H1 (cell line): ENCODE results near the gene PRRT2. TPM values are rescaled to one million over a fixed set of nuclear protein-coding genes. Genes with fewer than 3 reads are reported as not detected.

Source experiments
- CTCF ChIA-PET: fragments of 300-600 bp; sonication (Branson Sonifier 250); formaldehyde crosslinking; loops from one replicate; lab custom pipeline; 2021; ENCODE audit not compliant: partially characterized antibody; lab: Charles Lee
- POLR2A ChIA-PET: fragments of 300-600 bp; sonication (Branson Sonifier 250); formaldehyde crosslinking; loops from one replicate; lab custom pipeline; 2021; ENCODE audit warnings: inconsistent platforms; ENCODE audit not compliant: partially characterized antibody; lab: Charles Lee
- DNase-seq, 2 experiments: peaks; one replicate each; pipeline versions ENCODE4 v3.0.0 to v3.0.0-alpha.2; 2010 to 2022; ENCODE audit warnings: low spot score in 2 of 2, low read depth in 1 of 2, mixed read lengths in 1 of 2
- FAIRE-seq: peaks from 2 replicates; lab custom pipeline; 2011; peaks lifted over from hg19 to GRCh38; lab: Jason Lieb, UNC
- H2AFZ ChIP-seq: 2 replicates; pipeline ENCODE4 v1.8.1; 2012; ENCODE audit warnings: low read length, inconsistent platforms
- H2AK5ac ChIP-seq: 2 replicates; pipeline ENCODE4 v1.6.1; 2013; ENCODE audit warnings: low read depth, low read length
- H2BK120ac ChIP-seq: replicated peaks from 2 replicates; pipeline ENCODE3; 2013; ENCODE audit warnings: low read depth, low read length, inconsistent platforms
- H2BK12ac ChIP-seq: 2 replicates; pipeline ENCODE4 v1.6.1; 2013; ENCODE audit warnings: low read depth, low read length
- H2BK15ac ChIP-seq: 2 replicates; pipeline ENCODE4 v1.6.1; 2013; ENCODE audit warnings: low read length
- H2BK20ac ChIP-seq: 2 replicates; pipeline ENCODE4 v1.6.1; 2013; ENCODE audit warnings: low read length
- H2BK5ac ChIP-seq: 2 replicates; pipeline ENCODE4 v1.6.1; 2013; ENCODE audit warnings: low read depth, low read length
- H3K14ac ChIP-seq: 2 replicates; pipeline ENCODE4 v1.6.1; 2013; ENCODE audit warnings: inconsistent platforms; ENCODE audit not compliant: insufficient read length
- H3K18ac ChIP-seq: 2 replicates; pipeline ENCODE4 v1.6.1; 2013; ENCODE audit warnings: low read length; ENCODE audit errors: extremely low read depth
- H3K23ac ChIP-seq: 2 replicates; pipeline ENCODE4 v1.6.1; 2013; ENCODE audit warnings: inconsistent platforms; ENCODE audit not compliant: insufficient read length
- H3K23me2 ChIP-seq: 2 replicates; pipeline ENCODE4 v1.6.1; 2013; ENCODE audit warnings: low read depth, low read length
- H3K27ac ChIP-seq: 2 replicates; pipeline ENCODE4 v1.6.1; 2011; ENCODE audit warnings: low read depth, low read length, inconsistent platforms
- H3K27me3 ChIP-seq, 4 experiments: replicated peaks in 1 of 4; 1 replicate in 1 of 4; 2 replicates in 3 of 4; pipeline versions ENCODE4 v1.6.1 to v1.8.1; 2011 to 2013; ENCODE audit warnings: low read length in 3 of 4, mild to moderate bottlenecking in 3 of 4, inconsistent platforms in 2 of 4, mixed read lengths in 2 of 4, moderate library complexity in 1 of 4; ENCODE audit not compliant: control insufficient read depth in 3 of 4, insufficient read depth in 3 of 4; ENCODE audit errors: extremely low read depth in 1 of 4
- H3K36me3 ChIP-seq, 4 experiments: 2 replicates each; pipeline versions ENCODE4 v1.6.1 to v1.8.1; 2011 to 2013; ENCODE audit warnings: mild to moderate bottlenecking in 4 of 4, low read length in 3 of 4, moderate library complexity in 2 of 4, control low read depth in 1 of 4, inconsistent platforms in 1 of 4; ENCODE audit not compliant: insufficient read depth in 4 of 4, control insufficient read depth in 2 of 4
- H3K4ac ChIP-seq: replicated peaks from 2 replicates; pipeline ENCODE3; 2013; ENCODE audit warnings: low read length, low read depth, mixed read lengths, inconsistent platforms; ENCODE audit not compliant: insufficient read length
- H3K4me1 ChIP-seq, 4 experiments: replicated peaks in 1 of 4; 1 replicate in 1 of 4; 2 replicates in 3 of 4; pipeline versions ENCODE4 v1.6.1 to v1.8.1; 2011 to 2013; ENCODE audit warnings: low read length in 3 of 4, inconsistent platforms in 2 of 4, mixed read lengths in 1 of 4; ENCODE audit not compliant: insufficient read depth in 4 of 4, control insufficient read depth in 3 of 4
- H3K4me2 ChIP-seq, 2 experiments: 2 replicates each; pipeline versions ENCODE4 v1.6.1 to v1.8.1; 2011 to 2013; ENCODE audit warnings: low read depth in 2 of 2, low read length in 2 of 2, control low read depth in 1 of 2, inconsistent platforms in 1 of 2, mild to moderate bottlenecking in 1 of 2; ENCODE audit not compliant: insufficient read depth in 1 of 2
- H3K4me3 ChIP-seq, 4 experiments: fragments of 200-600, 300-600 bp in 1 of 4; sonication (generic), shearing (Covaris generic), sonication (Bioruptor Twin) in 1 of 4; 2 replicates each; pipeline versions ENCODE4 v1.5.1 to v1.8.1; 2011 to 2016; ENCODE audit warnings: low read length in 4 of 4, low read depth in 3 of 4, control low read depth in 2 of 4, inconsistent platforms in 2 of 4, mild to moderate bottlenecking in 2 of 4, mixed read lengths in 1 of 4, moderate library complexity in 1 of 4; ENCODE audit not compliant: insufficient read depth in 2 of 4; ENCODE audit errors: extremely low read depth in 1 of 4
- H3K56ac ChIP-seq: replicated peaks from 2 replicates; pipeline ENCODE3; 2013; ENCODE audit warnings: low read depth, mild to moderate bottlenecking, mixed read lengths, low read length, inconsistent platforms; ENCODE audit not compliant: insufficient read length
- H3K79me1 ChIP-seq: 2 replicates; pipeline ENCODE4 v1.6.1; 2013; ENCODE audit warnings: low read depth, low read length, control low read depth
- H3K79me2 ChIP-seq, 2 experiments: 2 replicates each; pipeline versions ENCODE4 v1.6.1 to v1.8.1; 2012 to 2013; ENCODE audit warnings: low read length in 2 of 2, mild to moderate bottlenecking in 2 of 2, inconsistent platforms in 1 of 2; ENCODE audit not compliant: insufficient read depth in 2 of 2, control insufficient read depth in 1 of 2
- H3K9ac ChIP-seq, 4 experiments: replicated peaks in 1 of 4; 1 replicate in 1 of 4; 2 replicates in 3 of 4; pipeline versions ENCODE4 v1.6.1 to v1.8.1; 2011 to 2013; ENCODE audit warnings: low read depth in 3 of 4, low read length in 3 of 4, control low read depth in 2 of 4, mild to moderate bottlenecking in 2 of 4, moderate library complexity in 2 of 4, inconsistent platforms in 1 of 4; ENCODE audit errors: extremely low read depth in 1 of 4
- H3K9me3 ChIP-seq, 2 experiments: 2 replicates each; pipeline versions ENCODE4 v1.6.1 to v1.8.1; 2012 to 2013; ENCODE audit warnings: mild to moderate bottlenecking in 2 of 2, moderate library complexity in 2 of 2, control low read depth in 1 of 2, inconsistent platforms in 1 of 2, low read depth in 1 of 2, low read length in 1 of 2, mixed read lengths in 1 of 2; ENCODE audit not compliant: insufficient read depth in 2 of 2
- H4K20me1 ChIP-seq, 2 experiments: replicated peaks in 1 of 2; 2 replicates each; pipeline versions ENCODE3 to v1.8.1; 2011 to 2013; ENCODE audit warnings: inconsistent platforms in 2 of 2, low read length in 2 of 2, mild to moderate bottlenecking in 1 of 2; ENCODE audit not compliant: insufficient read depth in 2 of 2, control insufficient read depth in 1 of 2
- H4K5ac ChIP-seq: 2 replicates; pipeline ENCODE4 v1.6.1; 2013; ENCODE audit warnings: low read length, low read depth, mixed read lengths, inconsistent platforms; ENCODE audit not compliant: insufficient read length
- H4K8ac ChIP-seq: 2 replicates; pipeline ENCODE4 v1.8.0; 2013; ENCODE audit warnings: mild to moderate bottlenecking, moderate library complexity, low read length, inconsistent platforms; ENCODE audit not compliant: insufficient read depth; ENCODE audit errors: extremely low read depth
- H4K91ac ChIP-seq: replicated peaks from 2 replicates; pipeline ENCODE3; 2013; ENCODE audit warnings: low read length, mixed read lengths, inconsistent platforms; ENCODE audit not compliant: insufficient read length
- ASH2L ChIP-seq: fragments of 200-600, 300-600 bp; sonication (generic); IDR thresholded peaks from one replicate; pipeline ENCODE4 v1.7.1; 2017; ENCODE audit warnings: low read length
- CTBP2 ChIP-seq: IDR thresholded peaks from 2 replicates; pipeline ENCODE4 v1.7.0; 2011; ENCODE audit warnings: borderline replicate concordance, mild to moderate bottlenecking, moderate library complexity, mixed read lengths, low read length; ENCODE audit not compliant: insufficient read depth, insufficient read length
- EP300 ChIP-seq, 2 experiments: IDR thresholded peaks; 1 replicate in 1 of 2; 2 replicates in 1 of 2; pipeline ENCODE4 v1.6.1; 2011 to 2012; ENCODE audit warnings: low read depth in 2 of 2, low read length in 2 of 2, mild to moderate bottlenecking in 2 of 2, borderline replicate concordance in 1 of 2, inconsistent platforms in 1 of 2, moderate library complexity in 1 of 2
- KDM4A ChIP-seq: IDR thresholded peaks from one replicate; pipeline ENCODE4 v1.7.1; 2012; ENCODE audit warnings: low read depth, mild to moderate bottlenecking, moderate library complexity, low read length, inconsistent platforms; ENCODE audit not compliant: severe bottlenecking
- POU5F1 ChIP-seq: IDR thresholded peaks from 2 replicates; pipeline ENCODE4 v1.6.1; 2011; ENCODE audit warnings: low read depth, mild to moderate bottlenecking, low read length, moderate library complexity
- SAP30 ChIP-seq: fragments of 300-600 bp; sonication (generic); IDR thresholded peaks from 2 replicates; pipeline ENCODE4 v1.7.1; 2012; ENCODE audit warnings: low read length, moderate library complexity, mild to moderate bottlenecking, inconsistent platforms; ENCODE audit not compliant: insufficient read depth, insufficient replicate concordance
- SIN3A ChIP-seq, 2 experiments: IDR thresholded peaks in 1 of 2; conservative IDR thresholded peaks in 1 of 2; 2 replicates each; pipeline ENCODE4 v1.6.1; 2011 to 2012; ENCODE audit warnings: low read length in 2 of 2, improper control_type of control experiment in 1 of 2, low read depth in 1 of 2, mild to moderate bottlenecking in 1 of 2
- SRF ChIP-seq: IDR thresholded peaks from 2 replicates; pipeline ENCODE4 v1.6.1; 2011; ENCODE audit warnings: mild to moderate bottlenecking, low read depth, low read length, moderate library complexity
- TCF12 ChIP-seq: IDR thresholded peaks from 2 replicates; pipeline ENCODE4 v1.6.1; 2011; ENCODE audit warnings: low read depth, mild to moderate bottlenecking, low read length
- WGBS, 2 experiments: shearing (Covaris generic) in 1 of 2; methylation state at CpG; one replicate each; pipeline versions ENCODE4 v1.1.6 to v1.1.7; 2013 to 2015; ENCODE audit warnings: low lambda C conversion rate in 2 of 2, mixed read lengths in 2 of 2, inconsistent platforms in 1 of 2, low coverage in 1 of 2, missing lambda C conversion rate in 1 of 2; ENCODE audit not compliant: insufficient replicate concordance in 2 of 2, insufficient coverage in 1 of 2, insufficient read length in 1 of 2; ENCODE audit errors: extremely low coverage in 1 of 2, missing lambda C conversion rate in 1 of 2; 5-methylcytosine and 5-hydroxymethylcytosine counted together
- polyA plus RNA-seq, 7 experiments: library from polyadenylated mRNA; depleted of rRNA in 3 of 7; stranded (reverse) in 5 of 7; unstranded in 2 of 7; fragments of >200 nt in 5 of 7; fragments of 200-250 nt in 2 of 7; gene quantifications; 1 replicate in 5 of 7; 2 replicates in 1 of 7; 4 replicates in 1 of 7; pipeline versions ENCODE4 v1.2.1 to v1.2.3, GENCODE V29; 2011 to 2013; ENCODE audit warnings: missing spikeins in 2 of 7, mixed read lengths in 2 of 7
- total RNA-seq: library from RNA; stranded (reverse); fragmentation: NEBNext Ultra II Directional; extraction: Animal tissue kit (Norgen Biotek cat#: 25700); gene quantifications from 2 replicates; pipeline ENCODE4 v1.2.1, GENCODE V29; 2021

Gene PRRT2
- total and polyA plus RNA-seq, 2 of the 8 experiments (the other 6 are each of a cell fraction or from before 2014, with no cell fraction given) = 12.8 to 32.6 TPM

DNA sequence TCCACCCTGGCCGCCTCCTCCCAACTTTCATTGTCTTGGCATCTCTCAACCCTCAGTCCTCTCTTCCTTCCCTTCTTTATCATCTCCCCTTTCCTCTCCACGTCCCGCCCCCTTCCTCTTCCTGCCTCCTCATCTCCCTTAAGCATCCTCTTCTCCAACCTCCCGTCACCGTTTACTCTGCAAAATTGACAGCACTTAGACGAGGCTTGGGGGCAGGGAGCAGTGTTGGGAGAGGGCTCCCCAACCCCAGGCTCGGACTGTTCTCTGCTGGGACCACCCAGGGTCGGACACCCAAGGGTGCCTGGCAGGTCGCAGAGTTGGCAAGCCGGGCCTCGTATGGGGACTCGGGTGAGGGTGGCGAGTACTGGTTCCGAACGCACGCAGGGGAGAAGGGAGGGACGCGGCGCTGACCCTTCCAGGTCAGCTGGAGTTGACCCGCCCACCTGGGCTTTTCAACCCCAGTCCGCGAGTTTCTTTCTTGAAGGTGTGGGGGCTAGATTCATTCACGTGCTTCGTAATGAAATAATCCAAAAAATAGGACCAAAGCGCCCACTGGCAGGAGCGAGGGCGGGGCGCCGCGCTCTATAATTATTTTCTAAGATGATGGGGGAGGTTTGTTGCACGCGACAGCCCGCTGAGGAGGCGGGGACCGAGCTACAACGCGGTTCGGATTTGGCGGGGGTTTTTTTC, 3.2 kb downstream of the PRRT2 start:
- H2BK120ac ChIP-seq = no peak overlapping the region
- H3K27me3 ChIP-seq = no peaks in the 10 kb centered on the region
- H2AK5ac ChIP-seq = no peak overlapping the region; the same call in 1 of the 2 replicates
- whole genome bisulfite sequencing, 2 experiments = 3% methylated on average over 34 of the region's 39 CpGs; no CpG with 5 or more reads in 1 of the 2 experiments
- peak overlapping the region; percentile 90 for H3K18ac ChIP-seq
- H2BK20ac ChIP-seq = peak overlapping the region; percentile 13; the same call in 1 of the 2 replicates
- no peaks in the 10 kb centered on the region for H3K9me3 ChIP-seq
- H4K91ac ChIP-seq = peak overlapping the region; percentile 48
- no peak overlapping the region for H3K23ac ChIP-seq
- peak overlapping the region; percentile 91 to 92 for H3K4me2 ChIP-seq
- peaks cover 2 to 4% of the 10 kb centered on the region in 2 experiments for H4K20me1 ChIP-seq
- H2AFZ ChIP-seq = no peak overlapping the region
- CTCF ChIA-PET = interaction anchor here (0.6 to 17.5 kb wide), 15 partner anchors 7 to 216 kb away, joined by 3 to 212 read pairs (median 4); partner anchors contain the start of genes KIF22, MAZ and TLCD3B
- POLR2A ChIA-PET = interaction anchor here (0.5 to 16.6 kb wide), 27 partner anchors 8 to 213 kb away, joined by 3 to 167 read pairs (median 4); partner anchors contain the start of genes CDIPT, HIRIP3, KCTD13 and KIF22
- FAIRE-seq (no peak), DNase-seq (peak in 1 of 2 experiments; percentile 61)
- H3K14ac ChIP-seq = no peak overlapping the region
- H3K36me3 ChIP-seq = peaks cover 11 to 26% (median 17%) of the 10 kb centered on the region in 4 experiments
- H3K79me2 ChIP-seq = peaks cover 0 to 26% of the 10 kb centered on the region in 2 experiments; a peak in 1 of 4 replicates
- H3K4me3 ChIP-seq = peak overlapping the region; percentile 59 to 91 (median 83)
- peaks cover 0 to 41% (median 28%) of the 10 kb centered on the region in 4 experiments; a peak in 6 of 7 replicates for H3K4me1 ChIP-seq
- peak overlapping the region; percentile 82; the same call in 1 of the 2 replicates for H2BK15ac ChIP-seq
- peak overlapping the region; percentile 89 for H2BK5ac ChIP-seq
- H3K27ac ChIP-seq = no peak overlapping the region
- H2BK12ac ChIP-seq = peak overlapping the region; percentile 92; the same call in 1 of the 2 replicates
- H3K4ac ChIP-seq = no peak overlapping the region
- peaks cover 27% of the 10 kb centered on the region for H3K23me2 ChIP-seq
- H3K79me1 ChIP-seq = no peaks in the 10 kb centered on the region; the same call in none of the 2 replicates
- H3K9ac ChIP-seq = peak overlapping the region; percentile 16 to 39 (median 36); a peak in 5 of 7 replicates
- H4K8ac ChIP-seq = peak overlapping the region; percentile 17; the same call in 1 of the 2 replicates
- no peak overlapping the region for H4K5ac ChIP-seq
- H3K56ac ChIP-seq = peak overlapping the region; percentile 14
- TF ChIP-seq SAP30 (peak; percentile 95), POU5F1 (no peak), SRF (no peak), ASH2L (no peak), CTBP2 (peak; percentile 79), TCF12 (no peak), SIN3A (conservative IDR thresholded peaks at IDR 0.05 in 1 of 2, IDR thresholded peaks at IDR 0.05 in 1 of 2; ENCODE audit: low read depth in 1 of 2, low read length in 2 of 2) (peak in 1 of 2 experiments; percentile 83; a peak in 1 of 4 replicates), KDM4A (peak; percentile 6), EP300 (IDR thresholded peaks at IDR 0.05; ENCODE audit: borderline replicate concordance in 1 of 2, low read depth in 2 of 2, low read length in 2 of 2) (no peak)
